ENCODE data around the gene ZNF396.

The ZNF396 gene

DNA sequence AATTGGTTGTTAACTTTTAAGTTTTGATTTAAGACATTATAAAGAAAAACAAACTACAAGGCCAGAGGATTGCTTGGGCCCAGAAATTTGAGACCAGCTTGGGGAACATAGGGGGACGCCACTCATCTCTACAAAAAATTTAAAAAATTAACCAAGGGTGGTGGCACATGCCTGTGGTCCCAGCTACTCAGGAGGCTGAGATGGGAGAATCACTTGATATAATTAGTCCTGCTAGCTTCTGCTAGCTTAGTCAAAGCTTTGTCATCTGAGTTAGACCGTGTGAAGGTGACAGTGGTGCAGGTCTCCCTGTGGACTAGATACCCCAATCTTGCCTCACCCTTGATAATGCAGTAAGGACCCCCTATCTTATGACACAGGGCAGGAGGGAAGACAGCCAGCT, 6.0 kb upstream of the ZNF396 start:
- DNase-seq (ENCODE audit: low spot score), result no peak

DNA sequence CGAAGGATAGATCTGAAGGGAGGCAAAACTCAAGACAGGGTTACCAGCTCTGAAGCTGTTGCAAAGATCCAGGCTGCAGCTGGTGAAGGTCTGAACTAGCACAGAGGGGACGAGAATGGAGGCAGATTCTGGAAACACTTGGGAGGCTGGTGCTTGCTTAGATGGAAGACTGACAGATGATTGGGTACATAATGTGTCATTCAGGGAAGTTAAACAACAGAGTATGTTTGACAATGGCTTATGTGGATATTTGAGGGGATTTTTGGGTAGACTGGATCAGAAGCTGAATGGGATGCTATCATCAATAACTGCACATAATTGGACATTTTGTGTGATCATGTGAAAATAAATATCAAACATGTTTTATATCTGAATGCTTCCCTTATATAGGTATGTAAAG, 2.3 kb upstream of the ZNF396 start:
- no peak for DNase-seq (ENCODE audit: low spot score)

DNA sequence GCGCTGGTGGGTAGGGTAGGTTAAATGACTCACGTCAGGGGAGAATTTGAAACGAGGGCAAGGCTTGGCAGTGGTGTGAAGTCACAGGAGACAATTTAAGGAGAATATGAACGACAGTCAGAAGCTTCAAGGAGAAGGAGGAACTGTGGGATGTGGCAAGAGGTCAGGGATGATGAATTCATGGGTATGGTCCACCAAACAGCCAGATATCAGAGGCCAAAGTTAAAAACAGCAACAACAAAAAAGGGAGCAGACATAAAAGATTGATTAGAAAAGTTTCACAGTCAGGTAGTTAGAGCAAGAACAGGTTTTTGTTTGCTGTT, 1.4 kb upstream of the ZNF396 start:
- DNase-seq (ENCODE audit: low spot score), result no peak

DNA sequence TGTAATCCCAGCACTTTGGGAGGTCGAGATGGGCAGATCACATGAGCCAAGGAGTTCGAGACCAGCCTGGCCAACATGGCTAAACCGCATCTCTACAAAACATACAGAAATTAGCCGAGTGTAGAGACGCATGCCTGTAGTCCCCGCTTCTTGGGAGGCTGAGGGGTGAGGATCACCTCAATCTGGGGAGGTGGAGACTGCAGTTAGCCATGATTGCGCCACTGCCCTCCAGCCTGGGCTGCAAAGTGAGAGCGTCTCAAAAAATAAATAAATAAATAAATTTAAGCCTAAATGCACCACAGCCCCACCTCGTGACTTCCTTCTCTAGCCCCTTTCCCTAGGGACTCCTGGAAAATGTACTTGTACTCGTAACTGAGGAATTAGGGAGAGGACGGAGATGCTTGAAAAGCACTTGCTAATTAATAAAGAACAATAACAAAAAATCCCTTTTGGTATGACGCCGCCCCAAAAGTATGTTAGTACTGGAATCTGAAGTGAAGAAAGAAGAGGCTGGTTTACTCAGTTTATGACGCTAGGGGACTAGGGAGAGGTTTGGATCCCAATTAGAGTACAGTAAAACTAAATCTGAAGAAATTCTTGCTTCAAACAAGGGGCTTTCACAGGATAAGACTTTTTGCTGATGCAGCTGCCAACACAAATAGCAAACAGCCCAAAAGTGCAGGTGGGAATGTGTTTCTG, 887 bp upstream of the ZNF396 start:
- DNase-seq (ENCODE audit: low spot score), result no peak

DNA sequence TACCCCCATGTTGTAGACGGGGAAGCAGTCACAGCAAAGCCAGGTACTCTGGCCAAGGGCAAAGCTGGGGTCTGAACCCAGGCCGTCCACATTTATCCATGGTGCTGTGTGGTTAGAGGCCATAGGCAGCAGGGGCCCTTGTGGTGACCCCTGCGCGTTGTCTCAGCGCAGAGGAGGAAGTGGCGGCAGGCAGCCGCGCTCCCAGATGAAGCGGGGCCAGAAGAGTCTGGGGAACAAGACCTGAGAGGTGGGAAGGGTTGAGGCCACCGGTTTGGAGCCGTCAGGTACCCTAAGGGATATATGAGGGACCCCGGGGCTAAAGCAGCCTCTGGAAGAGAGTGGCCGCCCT, 770 bp downstream of the ZNF396 start:
- DNase-seq (ENCODE audit: low spot score), result no peak

DNA sequence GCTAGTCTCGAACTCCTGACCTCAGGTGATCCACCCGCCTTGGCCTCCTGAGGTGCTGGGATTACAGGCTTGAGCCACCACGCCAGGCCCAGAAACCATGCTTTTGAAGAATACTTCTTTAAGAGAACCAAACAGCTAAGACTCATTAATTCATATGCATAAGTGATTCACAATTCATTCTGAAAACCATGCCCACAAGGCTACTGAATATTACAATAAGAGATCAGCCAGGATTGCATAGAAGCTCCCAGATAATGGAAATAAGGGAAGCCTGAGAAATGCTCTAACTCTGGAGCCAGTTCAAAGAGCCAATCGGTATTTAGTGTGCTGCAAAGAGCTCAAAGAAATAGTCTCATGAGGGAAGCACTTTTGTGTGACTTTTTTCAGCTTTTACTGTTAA, 2.4 kb downstream of the ZNF396 start:
- no peak for DNase-seq (ENCODE audit: low spot score)

DNA sequence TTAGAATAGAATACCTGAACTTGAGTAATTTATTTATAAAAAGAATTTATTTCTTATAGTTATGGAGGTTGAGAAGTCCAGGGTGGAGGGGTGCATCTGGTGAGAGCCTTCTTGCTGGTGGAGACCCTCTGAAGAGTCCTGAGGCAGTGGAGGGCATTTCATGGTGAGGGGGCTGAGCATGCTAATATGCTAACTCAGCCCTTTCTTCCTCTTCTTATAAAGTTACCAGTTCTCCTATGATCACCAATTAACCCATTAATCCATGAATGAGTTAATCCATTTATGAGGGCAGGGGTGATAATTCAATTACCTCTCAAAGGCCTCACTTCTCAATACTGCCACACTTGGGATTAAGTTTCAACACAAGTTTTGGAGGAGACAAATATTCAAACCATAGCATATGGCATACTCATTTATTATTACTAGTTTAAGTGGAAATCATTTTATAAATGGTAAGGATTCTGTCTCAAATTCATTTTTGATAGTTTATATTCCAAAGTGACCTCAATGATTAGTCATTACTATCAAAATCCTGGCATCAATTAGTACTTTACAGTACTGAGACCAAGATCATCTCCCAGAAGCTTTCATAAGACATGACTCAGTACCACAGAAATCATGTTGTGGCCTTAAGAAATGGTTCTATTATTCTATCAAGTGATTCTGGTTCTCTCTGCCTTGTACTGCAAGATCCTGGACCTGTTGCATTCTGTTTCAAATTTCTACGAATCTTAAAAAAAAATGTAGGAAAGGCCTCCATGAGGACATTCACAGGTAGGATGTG, 5.5 kb downstream of the ZNF396 start:
- no peak for DNase-seq (ENCODE audit: low spot score)

DNA sequence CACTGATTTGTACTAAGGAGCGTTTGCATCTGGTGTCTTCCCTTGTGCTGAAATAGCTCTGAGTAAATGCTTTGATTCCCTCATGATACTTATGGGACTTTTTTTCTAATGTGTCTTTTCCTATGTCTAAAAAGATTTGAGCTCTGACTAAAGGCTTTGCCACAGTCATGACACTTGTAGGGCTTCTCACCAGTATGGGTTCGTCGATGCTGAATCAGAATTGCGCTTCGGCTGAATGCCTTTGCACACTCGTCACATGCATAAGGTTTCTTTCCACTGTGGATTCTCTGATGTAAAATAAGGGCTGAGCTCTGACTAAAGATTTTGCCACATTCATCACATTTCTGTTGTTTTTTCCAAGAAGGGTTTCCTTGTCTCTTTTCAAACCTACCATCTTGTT, 8.0 kb downstream of the ZNF396 start:
- DNase-seq (ENCODE audit: low spot score), result no peak

DNA sequence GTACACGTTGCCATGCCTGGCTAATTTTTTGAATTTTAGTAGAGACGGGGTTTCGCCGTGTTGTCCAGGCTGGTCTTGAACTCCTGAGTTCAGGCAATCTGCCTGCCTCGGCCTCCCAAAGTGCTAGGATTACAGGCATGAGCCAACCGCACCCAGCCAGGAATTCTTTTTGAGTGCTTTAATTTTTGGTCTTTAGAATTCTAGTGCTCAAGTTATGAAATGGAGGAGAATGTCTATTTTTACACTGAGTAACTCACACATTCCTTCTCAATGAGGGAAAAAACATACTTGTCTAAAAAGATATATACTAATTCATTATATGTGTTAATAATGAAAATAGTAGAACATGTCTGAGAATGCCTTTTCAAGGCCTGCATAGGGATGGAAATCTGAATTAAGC, 8.5 kb downstream of the ZNF396 start:
- no peak for DNase-seq (ENCODE audit: low spot score)

DNA sequence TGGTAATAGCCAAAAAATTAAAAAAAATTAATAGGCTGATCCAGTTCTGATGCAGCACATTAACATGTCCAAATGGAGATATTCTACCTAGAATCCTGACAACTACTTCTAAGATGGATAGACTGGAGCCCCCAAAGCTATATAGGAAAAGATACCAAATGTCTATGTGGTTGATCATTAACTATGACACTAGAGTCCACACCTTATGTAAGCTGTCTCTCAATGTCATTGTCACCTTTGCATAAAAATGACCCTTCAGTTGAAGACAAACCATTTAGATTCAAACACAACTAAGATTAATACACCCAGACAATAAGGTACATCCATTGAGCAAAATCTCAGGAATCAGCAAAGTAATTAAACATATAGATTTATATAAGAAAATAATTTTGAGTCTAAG, 14.6 kb downstream of the ZNF396 start:
- no peak for DNase-seq (ENCODE audit: low spot score)

DNA sequence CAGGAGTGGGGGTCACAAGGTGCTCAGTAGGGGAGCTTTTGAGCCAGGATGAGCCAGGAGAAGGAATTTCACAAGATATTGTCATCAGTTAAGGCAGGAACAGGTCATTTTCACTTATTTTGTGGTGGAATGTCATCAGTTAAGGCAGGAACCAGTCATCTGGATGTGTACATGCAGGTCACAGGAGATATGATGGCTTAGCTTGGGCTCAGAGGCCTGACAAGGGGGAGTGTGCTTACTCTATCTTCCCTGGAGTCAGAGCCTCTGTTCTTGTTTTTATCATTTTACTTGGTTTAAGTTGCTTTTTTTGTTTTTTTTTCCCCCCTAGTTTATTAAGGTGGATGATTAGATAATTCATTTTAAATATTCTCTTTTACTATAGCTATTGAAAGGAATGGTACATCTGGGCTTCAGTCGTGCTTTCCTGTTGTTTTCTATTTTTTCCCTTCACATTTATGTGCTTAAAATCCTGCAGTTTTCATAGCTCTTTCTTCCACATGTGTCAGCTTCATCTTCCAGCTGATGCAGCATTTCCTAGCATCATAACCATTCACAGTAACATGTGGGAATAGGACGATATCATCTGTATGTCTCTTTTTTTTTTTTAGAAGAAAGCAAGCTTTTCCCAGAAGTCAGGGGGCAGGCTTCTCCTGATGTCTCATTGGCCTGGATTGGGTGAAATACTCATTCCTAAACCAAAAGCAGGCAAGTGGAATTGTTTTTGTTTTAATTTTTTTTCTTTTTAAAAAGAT, 15.4 kb downstream of the ZNF396 start:
- DNase-seq (ENCODE audit: low spot score), result no peak

DNA sequence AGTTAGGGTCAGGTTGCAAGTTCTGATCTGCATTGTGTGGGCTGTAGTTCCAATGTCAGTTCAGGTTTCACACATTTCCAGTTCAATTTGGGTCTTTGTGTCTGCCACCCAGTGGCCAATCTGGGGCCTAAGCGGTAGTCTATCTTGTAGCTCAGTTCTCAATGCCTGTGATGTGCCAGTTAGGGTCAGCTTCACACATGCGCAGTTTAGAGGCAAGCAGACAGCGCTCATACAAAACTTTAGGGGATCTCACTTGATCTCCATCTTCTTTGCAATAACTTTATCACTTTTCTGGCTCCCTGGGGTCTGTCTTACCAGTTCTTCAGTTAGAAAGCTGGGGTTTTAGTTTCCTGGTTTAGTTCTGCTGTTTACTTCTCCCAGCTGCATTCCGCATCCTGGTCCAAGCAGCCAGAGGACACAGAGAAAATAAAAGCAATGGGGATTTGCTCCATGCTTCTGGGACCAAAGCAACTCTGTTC, 22.0 kb downstream of the ZNF396 start:
- DNase-seq (ENCODE audit: low spot score), result peak; percentile 80

DNA sequence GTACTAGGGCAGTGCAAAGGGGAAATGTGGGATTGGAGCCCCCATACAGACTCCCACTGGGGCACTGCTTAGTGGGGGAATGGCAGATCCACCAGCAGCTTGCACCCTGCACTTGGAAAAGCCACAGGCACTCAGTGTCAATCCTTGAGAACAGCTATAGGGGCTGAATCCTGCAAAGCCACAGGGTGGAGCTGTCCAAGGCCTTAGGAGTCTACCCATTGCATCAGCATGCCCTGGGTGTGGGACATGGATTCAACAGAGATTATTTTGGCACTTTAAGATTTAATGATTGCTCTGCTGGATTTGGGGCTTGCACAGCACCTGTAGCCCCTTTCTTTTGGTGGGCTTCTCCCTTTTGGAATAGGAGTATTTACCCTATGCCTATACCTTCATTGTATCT, 24.4 kb downstream of the ZNF396 start:
- DNase-seq (ENCODE audit: low spot score), result no peak

DNA sequence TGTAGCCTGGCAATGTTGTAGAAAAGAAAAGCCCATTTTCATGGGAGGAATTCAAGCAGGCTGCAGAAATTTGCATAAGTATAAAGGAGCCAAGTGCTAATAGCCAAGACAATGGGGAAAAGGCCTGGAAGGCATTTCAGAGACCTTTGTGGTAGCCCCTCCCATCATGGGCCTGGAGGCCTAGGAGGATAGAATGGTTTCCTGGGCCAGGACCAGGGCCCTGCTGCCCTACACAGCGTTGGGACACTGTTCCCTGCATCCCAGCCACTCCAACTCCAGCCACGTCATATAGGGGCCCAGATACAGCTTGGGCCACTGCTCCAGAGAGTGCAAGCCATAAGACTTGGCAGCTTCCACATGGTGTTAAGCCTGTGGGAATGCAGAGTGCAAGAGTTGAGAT, 24.9 kb downstream of the ZNF396 start:
- DNase-seq (ENCODE audit: low spot score), result no peak

DNA sequence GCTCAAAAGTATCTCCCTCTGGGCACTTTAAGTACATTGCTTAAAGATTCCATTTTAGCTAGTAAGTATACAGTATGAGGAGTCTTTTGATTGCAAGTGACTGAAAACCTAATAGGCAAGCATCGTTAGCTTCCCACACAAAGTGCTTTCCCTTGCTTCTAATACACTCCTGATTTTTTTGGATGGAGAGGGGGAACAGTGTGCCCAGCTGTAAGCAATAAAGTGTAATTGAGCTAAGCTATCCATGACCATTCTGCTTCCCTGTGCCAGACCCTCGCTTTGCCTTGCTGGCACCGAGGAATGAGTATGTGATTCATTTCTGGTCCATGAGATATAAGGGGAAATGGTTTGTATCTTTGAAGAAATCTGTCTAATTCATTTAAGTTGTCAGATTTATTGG, 29.1 kb downstream of the ZNF396 start:
- DNase-seq (ENCODE audit: low spot score), result no peak

DNA sequence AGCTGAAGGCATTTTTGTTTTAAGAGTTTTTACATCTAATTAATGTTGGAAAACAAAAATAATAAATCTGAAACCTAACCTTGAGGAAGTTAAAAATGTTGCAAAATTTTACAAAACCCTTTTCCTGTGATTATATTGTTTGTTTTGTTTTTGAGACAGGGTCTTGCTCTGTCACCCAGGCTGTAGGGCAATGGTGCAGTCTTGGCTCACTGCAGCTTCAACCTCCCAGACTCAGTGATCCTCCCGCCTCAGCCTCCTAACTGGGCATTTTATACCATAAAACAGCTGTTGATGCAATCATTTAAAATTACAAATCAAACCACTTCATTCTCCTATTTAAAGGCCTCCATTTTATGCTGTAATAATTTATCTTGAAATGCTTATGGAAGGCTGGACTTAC, 31.2 kb downstream of the ZNF396 start:
- DNase-seq (ENCODE audit: low spot score), result no peak

DNA sequence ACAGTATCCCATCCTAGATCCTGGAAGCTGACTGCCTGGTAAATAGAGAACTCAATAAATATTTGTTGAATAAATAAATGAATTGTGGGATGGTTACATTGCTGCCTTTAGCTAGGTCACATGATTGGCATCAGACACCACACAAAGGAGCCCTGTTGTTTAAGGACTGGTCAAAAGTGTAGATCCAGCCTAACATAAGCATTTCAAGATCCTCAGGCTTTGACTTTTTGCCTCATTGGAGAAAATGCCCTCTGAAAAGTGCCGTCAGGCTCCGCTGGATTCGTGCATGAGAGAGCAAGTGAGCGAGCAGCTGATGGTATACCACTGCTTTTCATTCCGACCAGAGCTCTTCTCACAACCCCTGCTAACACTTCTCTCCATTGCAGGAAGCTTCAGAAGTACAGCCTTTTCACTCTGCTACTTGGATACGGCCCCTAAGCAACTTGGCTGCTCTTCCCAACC, 31.6 kb downstream of the ZNF396 start:
- no peak for DNase-seq (ENCODE audit: low spot score)

DNA sequence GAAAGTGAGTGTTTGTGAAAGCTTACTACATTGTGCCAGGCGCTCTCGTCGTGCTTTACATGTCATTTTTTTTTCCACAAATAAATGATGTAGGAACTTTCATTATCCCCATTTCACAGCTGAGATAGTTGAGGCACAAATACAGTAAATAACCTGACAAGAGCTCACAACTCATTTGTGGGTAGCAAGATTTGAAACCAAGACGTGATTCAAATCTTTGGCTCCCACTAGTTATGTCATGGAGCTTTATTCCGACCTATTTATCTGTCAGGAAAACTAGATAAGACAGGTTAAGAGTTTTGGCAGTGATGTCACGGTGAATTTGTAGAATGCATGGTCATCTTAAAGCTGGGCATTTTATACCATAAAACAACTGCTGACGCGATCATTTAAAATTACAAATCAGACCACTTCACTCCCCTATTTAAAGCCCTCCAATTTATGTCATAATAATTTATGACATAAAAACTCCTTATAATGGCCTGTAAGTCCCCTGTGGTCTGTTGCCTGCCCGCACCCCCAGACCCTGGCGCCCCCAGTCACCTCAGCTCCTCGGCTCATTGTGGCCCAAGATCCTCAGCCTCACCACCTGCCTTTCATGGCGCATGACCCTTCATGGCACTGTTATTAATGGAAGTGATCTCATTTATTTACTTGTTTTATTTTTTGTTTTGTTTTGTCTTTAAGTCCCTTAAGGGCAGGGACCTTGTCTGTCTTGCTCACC, 32.2 kb downstream of the ZNF396 start:
- no peak for DNase-seq (ENCODE audit: low spot score)

DNA sequence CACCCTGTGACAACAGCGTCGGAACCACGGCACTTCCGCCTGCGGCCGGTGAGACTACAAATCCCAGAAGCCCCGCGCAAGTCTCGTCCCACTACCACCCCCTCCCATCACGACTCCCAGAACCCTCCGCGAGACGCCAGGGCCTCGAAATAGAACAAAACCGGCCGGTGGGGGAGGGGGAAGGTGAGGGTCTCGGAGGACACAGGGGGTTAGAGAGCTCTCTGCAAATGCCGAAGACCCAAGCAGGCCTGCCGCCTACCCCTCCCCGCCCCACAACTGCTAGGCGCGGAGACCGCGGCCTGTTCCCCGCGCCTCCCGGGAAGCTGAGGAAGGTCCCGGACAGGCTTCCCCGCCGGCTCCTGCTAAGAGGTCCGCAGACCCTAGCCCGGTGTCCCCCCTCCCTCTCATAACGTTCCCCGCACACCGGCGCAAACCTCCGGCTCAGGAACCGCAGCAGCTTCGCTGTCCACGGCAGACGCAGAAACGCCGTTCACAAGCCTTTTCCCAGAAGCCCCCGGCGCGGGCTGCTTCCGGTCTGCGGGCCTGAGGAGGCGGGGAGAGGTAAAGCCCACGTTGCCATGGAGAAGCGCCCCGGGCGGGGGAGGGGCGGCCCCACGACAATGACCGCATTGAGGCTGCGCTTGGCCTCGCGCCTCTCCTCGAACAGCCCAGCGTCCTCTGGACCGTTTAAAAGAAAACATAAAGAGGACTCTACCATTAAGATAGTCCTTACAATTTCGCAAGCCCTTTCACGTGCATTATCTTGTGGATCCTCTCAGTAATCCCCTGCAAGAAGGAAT, 33.0 kb downstream of the ZNF396 start, which contains the start of gene ZNF24:
TSS of gene ZNF24 (minus strand) at position 485 of the 800 bp plus-strand sequence. CDS start 3,770 bp downstream, outside the sequence.
- peak; percentile 86 for DNase-seq (ENCODE audit: low spot score)

DNA sequence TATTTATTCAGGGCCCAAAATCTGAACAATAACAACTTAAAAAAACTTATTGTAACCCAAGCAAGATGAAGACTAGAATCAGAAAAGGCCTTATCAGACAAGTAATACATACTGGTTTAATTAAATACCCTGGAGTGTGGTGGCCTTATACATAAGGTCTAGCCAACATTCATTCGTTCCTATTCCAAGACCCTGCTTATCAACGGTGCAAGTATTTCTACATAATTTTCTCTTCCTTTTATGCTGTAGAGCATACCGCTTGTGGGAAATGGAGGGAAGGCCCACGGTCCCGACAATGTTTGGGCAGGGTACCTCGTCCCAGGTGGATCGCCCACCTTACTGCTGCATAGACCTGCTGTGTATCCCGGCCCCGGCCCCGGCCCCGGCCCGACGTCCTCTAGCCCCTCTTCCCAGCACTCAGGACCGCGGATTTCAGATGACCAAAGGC, 33.6 kb downstream of the ZNF396 start:
- no peak for DNase-seq (ENCODE audit: low spot score)

DNA sequence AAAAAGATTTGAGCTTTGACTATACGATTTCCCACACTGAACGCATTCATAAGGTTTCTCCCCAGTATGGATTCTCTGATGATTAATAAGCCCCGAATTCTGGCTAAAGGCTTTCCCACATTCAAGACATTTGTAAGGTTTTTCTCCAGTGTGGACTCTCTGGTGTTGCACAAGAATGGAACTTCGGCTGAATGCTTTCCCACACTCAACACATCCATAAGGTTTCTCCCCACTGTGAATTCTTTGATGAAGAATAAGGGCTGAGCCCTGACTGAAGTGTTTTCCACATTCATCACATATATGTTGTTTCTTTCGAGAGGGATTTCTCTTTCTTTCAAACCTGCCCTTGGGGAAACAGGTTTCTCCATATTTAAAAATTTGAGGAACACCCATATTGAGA, 39.9 kb downstream of the ZNF396 start:
- DNase-seq (ENCODE audit: low spot score), result no peak
